Endothelial cell of umbilical vein (primary cell): ENCODE measurements around the gene CDK15.

ENCODE experiments used
- EZH2 ChIP-seq: IDR thresholded peaks from 2 replicates; pipeline ENCODE4 v1.6.1; 2012; ENCODE audit warnings: borderline replicate concordance, low read depth, mild to moderate bottlenecking, moderate library complexity, low read length, inconsistent platforms; ENCODE audit not compliant: severe bottlenecking
- FOS ChIP-seq: IDR thresholded peaks from 2 replicates; pipeline ENCODE4 v1.6.1; 2011; ENCODE audit warnings: mild to moderate bottlenecking, low read length, moderate library complexity, borderline replicate concordance; ENCODE audit not compliant: insufficient read depth
- JUN ChIP-seq: IDR thresholded peaks from 2 replicates; pipeline ENCODE4 v1.6.1; 2011; ENCODE audit warnings: borderline replicate concordance, low read depth; ENCODE audit not compliant: insufficient read length, insufficient read depth
- TF ChIP-seq, protein P1 (sequence below), 2 donors: IDR thresholded peaks; 1 replicate in 1 of 2; 2 replicates in 1 of 2; pipeline ENCODE4 v1.5.1; 2011; ENCODE audit warnings: low read length in 2 of 2, mild to moderate bottlenecking in 2 of 2, moderate library complexity in 2 of 2, control low read depth in 1 of 2, inconsistent platforms in 1 of 2, low read depth in 1 of 2; ENCODE audit not compliant: insufficient read depth in 1 of 2; ENCODE audit errors: extremely low read depth in 1 of 2

DNA sequence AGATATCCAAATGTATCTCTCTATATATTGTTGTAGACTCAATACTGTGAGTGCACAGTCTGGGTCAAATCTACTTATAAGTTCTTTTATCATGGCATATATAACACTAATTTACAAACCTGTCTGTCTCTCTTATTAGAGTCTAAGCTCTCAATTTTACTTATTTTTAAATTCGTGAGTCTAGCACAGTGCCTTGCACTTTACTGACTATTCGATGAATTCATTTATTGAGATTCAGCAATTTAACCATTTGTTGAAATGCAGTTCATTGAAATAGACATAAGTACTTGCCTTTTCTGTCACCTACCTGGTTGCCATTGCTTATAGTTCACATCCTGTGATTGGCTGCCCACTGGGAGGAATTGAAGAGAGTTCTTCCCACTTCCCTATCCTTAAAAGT lies 15.3 kb upstream of the CDK15 start:
- no peak for TF ChIP-seq EZH2
- TF ChIP-seq, protein P1, sequence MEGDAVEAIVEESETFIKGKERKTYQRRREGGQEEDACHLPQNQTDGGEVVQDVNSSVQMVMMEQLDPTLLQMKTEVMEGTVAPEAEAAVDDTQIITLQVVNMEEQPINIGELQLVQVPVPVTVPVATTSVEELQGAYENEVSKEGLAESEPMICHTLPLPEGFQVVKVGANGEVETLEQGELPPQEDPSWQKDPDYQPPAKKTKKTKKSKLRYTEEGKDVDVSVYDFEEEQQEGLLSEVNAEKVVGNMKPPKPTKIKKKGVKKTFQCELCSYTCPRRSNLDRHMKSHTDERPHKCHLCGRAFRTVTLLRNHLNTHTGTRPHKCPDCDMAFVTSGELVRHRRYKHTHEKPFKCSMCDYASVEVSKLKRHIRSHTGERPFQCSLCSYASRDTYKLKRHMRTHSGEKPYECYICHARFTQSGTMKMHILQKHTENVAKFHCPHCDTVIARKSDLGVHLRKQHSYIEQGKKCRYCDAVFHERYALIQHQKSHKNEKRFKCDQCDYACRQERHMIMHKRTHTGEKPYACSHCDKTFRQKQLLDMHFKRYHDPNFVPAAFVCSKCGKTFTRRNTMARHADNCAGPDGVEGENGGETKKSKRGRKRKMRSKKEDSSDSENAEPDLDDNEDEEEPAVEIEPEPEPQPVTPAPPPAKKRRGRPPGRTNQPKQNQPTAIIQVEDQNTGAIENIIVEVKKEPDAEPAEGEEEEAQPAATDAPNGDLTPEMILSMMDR (IDR thresholded peaks at IDR 0.05; ENCODE audit: extremely low read depth in 1 of 2, insufficient read depth in 1 of 2, low read depth in 1 of 2, low read length in 2 of 2) = no peak
- TF ChIP-seq JUN = no peak
- TF ChIP-seq FOS = no peak
